ENCODE results near the gene IRF2BPL. TPM values are rescaled to one million over a fixed set of nuclear protein-coding genes. Genes with fewer than 3 reads are reported as not detected.
A peak's percentile ranks its signal among the peaks of the same experiment; 100 is the strongest.

The IRF2BPL gene
- total RNA-seq, 1 experiment from 2014 or later = 74.6 TPM

DNA sequence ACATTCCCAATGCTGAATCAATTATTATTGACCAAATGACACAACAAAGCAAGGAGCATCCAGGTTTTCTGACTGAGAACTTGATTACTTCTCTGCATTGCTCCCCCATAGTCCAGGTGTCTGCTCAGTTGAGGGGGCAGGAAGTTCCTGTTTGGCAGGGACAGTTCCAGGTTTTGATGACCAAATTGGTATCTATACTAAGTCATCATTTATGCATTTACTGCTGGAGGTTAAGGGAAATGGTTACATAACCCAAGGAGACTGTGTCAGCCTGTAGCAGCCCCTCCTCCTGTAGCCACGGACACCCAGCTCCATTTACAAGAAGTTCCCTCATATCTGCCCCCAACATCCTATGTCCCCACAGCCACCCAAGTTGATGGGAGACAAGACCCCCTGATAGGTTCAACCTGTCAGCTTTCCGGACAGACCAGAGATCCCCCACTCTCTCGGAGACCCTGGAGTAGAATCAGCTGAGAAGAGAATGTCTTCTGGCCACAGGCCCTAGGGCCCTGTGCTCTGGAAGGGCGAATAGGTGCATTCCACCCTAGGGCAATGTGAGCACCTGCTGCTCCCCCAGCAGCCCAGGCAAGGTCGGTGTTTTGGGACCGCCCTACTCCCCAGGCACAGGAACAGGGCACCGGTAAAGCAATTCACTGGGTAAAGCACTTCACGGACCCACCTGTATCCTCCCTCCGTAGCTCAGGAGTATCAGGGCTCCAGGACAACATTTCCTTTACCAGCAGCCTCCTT is 23.6 kb downstream of the IRF2BPL start:
- intact Hi-C loops (cut with micrococcal nuclease) = no loop called here
- Histone ChIP-seq H3K9me2 (ENCODE audit: insufficient read depth) (no peaks in the 10 kb centered on the region), H3K9me3 (ENCODE audit: control insufficient read depth in 1 of 2, insufficient read depth in 1 of 2, low read depth in 1 of 2, low read length in 2 of 2) (no peaks in the 10 kb centered on the region), H3K4me3 (replicated peaks in 1 of 2; ENCODE audit: low read depth in 1 of 2, low read length in 2 of 2) (no peak overlapping the region), H3K9ac (ENCODE audit: low read length) (no peak overlapping the region), H3K4me2 (ENCODE audit: low read length) (0 out of 2 replicates have a peak overlapping the region, but pooled peaks have one; percentile 26), H3K4me1 (ENCODE audit: control insufficient read depth in 1 of 2, insufficient read depth in 2 of 2, low read length in 2 of 2) (peaks cover 52 to 68% of the 10 kb centered on the region in 2 experiments), H3K27me3 (ENCODE audit: insufficient read depth, low read length) (no peaks in the 10 kb centered on the region), H3K36me3 (ENCODE audit: control insufficient read depth in 1 of 2, insufficient read depth in 2 of 2, low read length in 2 of 2) (no peaks in the 10 kb centered on the region), H3K79me2 (ENCODE audit: insufficient read depth, low read length) (no peaks in the 10 kb centered on the region), H4K20me1 (ENCODE audit: insufficient read depth) (no peaks in the 10 kb centered on the region), H3K27ac (ENCODE audit: low read depth, low read length) (no peak overlapping the region), H2AFZ (ENCODE audit: low read depth, low read length, poor library complexity, severe bottlenecking) (no peak overlapping the region)
- POLR2A ChIA-PET = no interaction called here
- BruUV-seq (replicated peaks) = no TSS peak
- RAD21 ChIA-PET (ENCODE audit: low non-redundant PET in 1 of 2, low total read pairs in 2 of 2, uncharacterized antibody in 2 of 2, unreplicated experiment in 2 of 2) = no interaction called here
- ATAC-seq (no peak), DNase-seq (ENCODE audit: low read depth, low spot score) (no peak)
- CTCF ChIA-PET = no interaction called here
- TF ChIP-seq EZH2 (IDR thresholded peaks at IDR 0.05) = no peak
- TF ChIP-seq, protein P1, sequence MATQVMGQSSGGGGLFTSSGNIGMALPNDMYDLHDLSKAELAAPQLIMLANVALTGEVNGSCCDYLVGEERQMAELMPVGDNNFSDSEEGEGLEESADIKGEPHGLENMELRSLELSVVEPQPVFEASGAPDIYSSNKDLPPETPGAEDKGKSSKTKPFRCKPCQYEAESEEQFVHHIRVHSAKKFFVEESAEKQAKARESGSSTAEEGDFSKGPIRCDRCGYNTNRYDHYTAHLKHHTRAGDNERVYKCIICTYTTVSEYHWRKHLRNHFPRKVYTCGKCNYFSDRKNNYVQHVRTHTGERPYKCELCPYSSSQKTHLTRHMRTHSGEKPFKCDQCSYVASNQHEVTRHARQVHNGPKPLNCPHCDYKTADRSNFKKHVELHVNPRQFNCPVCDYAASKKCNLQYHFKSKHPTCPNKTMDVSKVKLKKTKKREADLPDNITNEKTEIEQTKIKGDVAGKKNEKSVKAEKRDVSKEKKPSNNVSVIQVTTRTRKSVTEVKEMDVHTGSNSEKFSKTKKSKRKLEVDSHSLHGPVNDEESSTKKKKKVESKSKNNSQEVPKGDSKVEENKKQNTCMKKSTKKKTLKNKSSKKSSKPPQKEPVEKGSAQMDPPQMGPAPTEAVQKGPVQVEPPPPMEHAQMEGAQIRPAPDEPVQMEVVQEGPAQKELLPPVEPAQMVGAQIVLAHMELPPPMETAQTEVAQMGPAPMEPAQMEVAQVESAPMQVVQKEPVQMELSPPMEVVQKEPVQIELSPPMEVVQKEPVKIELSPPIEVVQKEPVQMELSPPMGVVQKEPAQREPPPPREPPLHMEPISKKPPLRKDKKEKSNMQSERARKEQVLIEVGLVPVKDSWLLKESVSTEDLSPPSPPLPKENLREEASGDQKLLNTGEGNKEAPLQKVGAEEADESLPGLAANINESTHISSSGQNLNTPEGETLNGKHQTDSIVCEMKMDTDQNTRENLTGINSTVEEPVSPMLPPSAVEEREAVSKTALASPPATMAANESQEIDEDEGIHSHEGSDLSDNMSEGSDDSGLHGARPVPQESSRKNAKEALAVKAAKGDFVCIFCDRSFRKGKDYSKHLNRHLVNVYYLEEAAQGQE (IDR thresholded peaks at IDR 0.05; ENCODE audit: low read depth) = no peak
- TF ChIP-seq, protein P2, sequence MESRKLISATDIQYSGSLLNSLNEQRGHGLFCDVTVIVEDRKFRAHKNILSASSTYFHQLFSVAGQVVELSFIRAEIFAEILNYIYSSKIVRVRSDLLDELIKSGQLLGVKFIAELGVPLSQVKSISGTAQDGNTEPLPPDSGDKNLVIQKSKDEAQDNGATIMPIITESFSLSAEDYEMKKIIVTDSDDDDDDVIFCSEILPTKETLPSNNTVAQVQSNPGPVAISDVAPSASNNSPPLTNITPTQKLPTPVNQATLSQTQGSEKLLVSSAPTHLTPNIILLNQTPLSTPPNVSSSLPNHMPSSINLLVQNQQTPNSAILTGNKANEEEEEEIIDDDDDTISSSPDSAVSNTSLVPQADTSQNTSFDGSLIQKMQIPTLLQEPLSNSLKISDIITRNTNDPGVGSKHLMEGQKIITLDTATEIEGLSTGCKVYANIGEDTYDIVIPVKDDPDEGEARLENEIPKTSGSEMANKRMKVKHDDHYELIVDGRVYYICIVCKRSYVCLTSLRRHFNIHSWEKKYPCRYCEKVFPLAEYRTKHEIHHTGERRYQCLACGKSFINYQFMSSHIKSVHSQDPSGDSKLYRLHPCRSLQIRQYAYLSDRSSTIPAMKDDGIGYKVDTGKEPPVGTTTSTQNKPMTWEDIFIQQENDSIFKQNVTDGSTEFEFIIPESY (IDR thresholded peaks at IDR 0.05; ENCODE audit: extremely low read depth, insufficient replicate concordance, low read length) = no peak
- TF ChIP-seq RAD21 (IDR thresholded peaks at IDR 0.05; ENCODE audit: low read depth) = no peak
- TF ChIP-seq EZH2phosphoT487 (IDR thresholded peaks at IDR 0.05; ENCODE audit: borderline replicate concordance) = no peak
- no peak for TF ChIP-seq POLR2A (IDR thresholded peaks at IDR 0.05; ENCODE audit: borderline replicate concordance, extremely low read depth, insufficient read depth, insufficient read length)
- TF ChIP-seq CEBPB (IDR thresholded peaks at IDR 0.05; ENCODE audit: low read depth) = no peak
- TF ChIP-seq, protein P3, sequence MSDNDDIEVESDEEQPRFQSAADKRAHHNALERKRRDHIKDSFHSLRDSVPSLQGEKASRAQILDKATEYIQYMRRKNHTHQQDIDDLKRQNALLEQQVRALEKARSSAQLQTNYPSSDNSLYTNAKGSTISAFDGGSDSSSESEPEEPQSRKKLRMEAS (IDR thresholded peaks at IDR 0.05) = no peak
- TF ChIP-seq TCF7L2 (IDR thresholded peaks at IDR 0.05; ENCODE audit: borderline replicate concordance, extremely low read depth, insufficient read depth, insufficient read length) = no peak
- TF ChIP-seq, protein P4, sequence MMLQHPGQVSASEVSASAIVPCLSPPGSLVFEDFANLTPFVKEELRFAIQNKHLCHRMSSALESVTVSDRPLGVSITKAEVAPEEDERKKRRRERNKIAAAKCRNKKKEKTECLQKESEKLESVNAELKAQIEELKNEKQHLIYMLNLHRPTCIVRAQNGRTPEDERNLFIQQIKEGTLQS (IDR thresholded peaks at IDR 0.05) = no peak
- TF ChIP-seq ELF1 (IDR thresholded peaks at IDR 0.05; ENCODE audit: borderline replicate concordance, low read depth) = no peak
- no peak for TF ChIP-seq SIN3A (IDR thresholded peaks at IDR 0.05; ENCODE audit: low read depth)
- TF ChIP-seq, protein P5, sequence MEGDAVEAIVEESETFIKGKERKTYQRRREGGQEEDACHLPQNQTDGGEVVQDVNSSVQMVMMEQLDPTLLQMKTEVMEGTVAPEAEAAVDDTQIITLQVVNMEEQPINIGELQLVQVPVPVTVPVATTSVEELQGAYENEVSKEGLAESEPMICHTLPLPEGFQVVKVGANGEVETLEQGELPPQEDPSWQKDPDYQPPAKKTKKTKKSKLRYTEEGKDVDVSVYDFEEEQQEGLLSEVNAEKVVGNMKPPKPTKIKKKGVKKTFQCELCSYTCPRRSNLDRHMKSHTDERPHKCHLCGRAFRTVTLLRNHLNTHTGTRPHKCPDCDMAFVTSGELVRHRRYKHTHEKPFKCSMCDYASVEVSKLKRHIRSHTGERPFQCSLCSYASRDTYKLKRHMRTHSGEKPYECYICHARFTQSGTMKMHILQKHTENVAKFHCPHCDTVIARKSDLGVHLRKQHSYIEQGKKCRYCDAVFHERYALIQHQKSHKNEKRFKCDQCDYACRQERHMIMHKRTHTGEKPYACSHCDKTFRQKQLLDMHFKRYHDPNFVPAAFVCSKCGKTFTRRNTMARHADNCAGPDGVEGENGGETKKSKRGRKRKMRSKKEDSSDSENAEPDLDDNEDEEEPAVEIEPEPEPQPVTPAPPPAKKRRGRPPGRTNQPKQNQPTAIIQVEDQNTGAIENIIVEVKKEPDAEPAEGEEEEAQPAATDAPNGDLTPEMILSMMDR (IDR thresholded peaks at IDR 0.05 in 2 of 3, conservative IDR thresholded peaks at IDR 0.05 in 1 of 3; ENCODE audit: borderline replicate concordance in 1 of 3, insufficient read depth in 1 of 3, low read depth in 2 of 3, low read length in 2 of 3) = no peak
- no peak for TF ChIP-seq SRF (IDR thresholded peaks at IDR 0.05; ENCODE audit: low read depth)
- TF ChIP-seq FOSL1 (IDR thresholded peaks at IDR 0.05; ENCODE audit: low read depth) = no peak
- no peak for TF ChIP-seq EGR1 (IDR thresholded peaks at IDR 0.05; ENCODE audit: low read depth)
- no peak for TF ChIP-seq SP1 (IDR thresholded peaks at IDR 0.05; ENCODE audit: low read depth)
- TF ChIP-seq POLR2AphosphoS5 (IDR thresholded peaks at IDR 0.05; ENCODE audit: low read depth, low read length) = no peak
- TF ChIP-seq ZFX (IDR thresholded peaks at IDR 0.05) = no peak
